Effector memory CD4-positive, alpha-beta T cell (primary cell): ENCODE results near the gene UNC13C.

Source experiments
- DNase-seq, 3 donors: peaks; one replicate each; pipeline ENCODE4 v3.0.0-alpha.2; 2020
- H3K27ac ChIP-seq: 2 replicates; pipeline ENCODE4 v1.7.0; 2013; ENCODE audit warnings: mild to moderate bottlenecking, low read length, moderate library complexity; ENCODE audit not compliant: insufficient read depth, poor library complexity, severe bottlenecking
- H3K27me3 ChIP-seq: replicated peaks from 2 replicates; pipeline ENCODE4 v1.7.0; 2013; ENCODE audit warnings: mild to moderate bottlenecking, low read length; ENCODE audit not compliant: insufficient read depth, control insufficient read depth, poor library complexity, severe bottlenecking
- H3K36me3 ChIP-seq: 2 replicates; pipeline ENCODE4 v1.7.0; 2013; ENCODE audit warnings: mild to moderate bottlenecking, low read length, moderate library complexity; ENCODE audit not compliant: control insufficient read depth, insufficient read depth
- H3K4me1 ChIP-seq: 2 replicates; pipeline ENCODE4 v1.7.0; 2013; ENCODE audit warnings: low read length, mild to moderate bottlenecking; ENCODE audit not compliant: control insufficient read depth, insufficient read depth, poor library complexity, severe bottlenecking
- H3K4me3 ChIP-seq: 2 replicates; pipeline ENCODE4 v1.7.0; 2013; ENCODE audit warnings: low read length, low read depth, mild to moderate bottlenecking; ENCODE audit not compliant: insufficient read depth, poor library complexity, severe bottlenecking
- H3K9me3 ChIP-seq: 2 replicates; pipeline ENCODE4 v1.7.0; 2013; ENCODE audit warnings: mild to moderate bottlenecking, low read length, moderate library complexity; ENCODE audit not compliant: control insufficient read depth

The UNC13C gene

GRCh38 chr15:54620916-54621315, 642.7 kb downstream of the UNC13C start:
- DNase-seq: no peak
- Histone ChIP-seq H3K36me3 (no peaks in the 10 kb centered on the region), H3K27me3 (no peaks in the 10 kb centered on the region), H3K27ac (no peak overlapping the region), H3K4me1 (no peaks in the 10 kb centered on the region), H3K4me3 (no peak overlapping the region), H3K9me3 (no peaks in the 10 kb centered on the region)

- Histone ChIP-seq H3K27me3 (no peaks in the 10 kb centered on the region), H3K36me3 (no peaks in the 10 kb centered on the region), H3K4me3 (no peak overlapping the region), H3K9me3 (peaks cover 6% of the 10 kb centered on the region), H3K27ac (no peak overlapping the region), H3K4me1 (no peaks in the 10 kb centered on the region)
- no peak for DNase-seq
Observed at GRCh38 chr15:54636147-54636546, 657.9 kb downstream of the UNC13C start.

GRCh38 chr15:54638666-54639065, 660.4 kb downstream of the UNC13C start:
- Histone ChIP-seq H3K4me1 (no peaks in the 10 kb centered on the region), H3K27me3 (no peaks in the 10 kb centered on the region), H3K9me3 (peaks cover 6% of the 10 kb centered on the region), H3K36me3 (no peaks in the 10 kb centered on the region), H3K27ac (no peak overlapping the region), H3K4me3 (no peak overlapping the region)
- DNase-seq: no peak

GRCh38 chr15:54640873-54641272, 662.6 kb downstream of the UNC13C start:
- H3K4me3 ChIP-seq: no peak overlapping the region
- no peak for DNase-seq

GRCh38 chr15:54644796-54645195, 666.6 kb downstream of the UNC13C start:
- Histone ChIP-seq H3K4me3 (no peak overlapping the region), H3K4me1 (no peaks in the 10 kb centered on the region), H3K9me3 (no peaks in the 10 kb centered on the region), H3K27me3 (no peaks in the 10 kb centered on the region), H3K36me3 (no peaks in the 10 kb centered on the region), H3K27ac (no peak overlapping the region)
- no peak for DNase-seq

More at GRCh38 chr15:54640873-54641272, 662.6 kb downstream of the UNC13C start:
- H3K4me1 ChIP-seq: no peaks in the 10 kb centered on the region
- H3K36me3 ChIP-seq: no peaks in the 10 kb centered on the region
- H3K27ac ChIP-seq: no peak overlapping the region
- H3K27me3 ChIP-seq: no peaks in the 10 kb centered on the region
- peaks cover 6% of the 10 kb centered on the region for H3K9me3 ChIP-seq

- H3K27me3 ChIP-seq: no peaks in the 10 kb centered on the region
- no peaks in the 10 kb centered on the region for H3K36me3 ChIP-seq
- no peaks in the 10 kb centered on the region for H3K9me3 ChIP-seq
- no peak overlapping the region for H3K4me3 ChIP-seq
- DNase-seq: no peak
- H3K4me1 ChIP-seq: no peaks in the 10 kb centered on the region
- no peak overlapping the region for H3K27ac ChIP-seq
Observed at GRCh38 chr15:54659646-54660045, 681.4 kb downstream of the UNC13C start.

GRCh38 chr15:54660356-54660755, 682.1 kb downstream of the UNC13C start:
- DNase-seq: no peak

GRCh38 chr15:54675241-54675640, 697.0 kb downstream of the UNC13C start:
- Histone ChIP-seq H3K9me3 (no peaks in the 10 kb centered on the region), H3K36me3 (no peaks in the 10 kb centered on the region)

More at GRCh38 chr15:54660356-54660755, 682.1 kb downstream of the UNC13C start:
- Histone ChIP-seq H3K4me1 (no peaks in the 10 kb centered on the region), H3K9me3 (no peaks in the 10 kb centered on the region), H3K27ac (no peak overlapping the region), H3K27me3 (no peaks in the 10 kb centered on the region), H3K36me3 (no peaks in the 10 kb centered on the region), H3K4me3 (no peak overlapping the region)

GRCh38 chr15:54681584-54681983, 703.3 kb downstream of the UNC13C start:
- H3K27ac ChIP-seq: no peak overlapping the region
- no peak overlapping the region for H3K4me3 ChIP-seq
- H3K36me3 ChIP-seq: no peaks in the 10 kb centered on the region
- no peaks in the 10 kb centered on the region for H3K27me3 ChIP-seq
- DNase-seq: no peak
- H3K4me1 ChIP-seq: no peaks in the 10 kb centered on the region
- H3K9me3 ChIP-seq: no peaks in the 10 kb centered on the region

More at GRCh38 chr15:54675241-54675640, 697.0 kb downstream of the UNC13C start:
- DNase-seq: no peak
- H3K27ac ChIP-seq: no peak overlapping the region
- H3K4me3 ChIP-seq: no peak overlapping the region
- no peaks in the 10 kb centered on the region for H3K4me1 ChIP-seq
- no peaks in the 10 kb centered on the region for H3K27me3 ChIP-seq
